Measurements from ENCODE around the gene SIK1.
"Not testable (repeated sequence)": the region's sequence is repeated elsewhere in the genome, so short reads cannot be mapped to it uniquely, and the experiment has no call there.

DNA sequence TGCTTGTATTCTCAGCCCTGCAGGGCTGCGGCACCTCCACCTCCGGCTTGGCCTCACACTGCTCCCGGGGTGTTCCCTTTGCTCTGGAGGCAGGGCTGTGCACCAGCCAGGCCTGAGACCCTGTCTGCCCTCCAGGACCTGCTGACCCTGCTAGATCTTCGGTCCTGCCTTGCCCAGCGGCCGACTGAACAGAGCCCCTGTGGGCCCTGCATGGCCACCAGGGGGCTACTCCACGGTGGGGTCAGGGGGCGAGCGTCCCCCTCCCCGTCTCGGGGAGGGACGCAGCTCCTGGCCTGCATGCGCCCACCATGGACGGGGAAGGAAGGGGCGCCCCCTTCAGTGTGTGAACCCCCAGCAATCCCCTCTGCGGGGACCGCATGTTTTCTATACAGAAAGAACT lies 36.0 kb upstream of the SIK1 start:
- TF ChIP-seq TAF1 (IDR thresholded peaks at IDR 0.05; ENCODE audit: borderline replicate concordance, low read depth, low read length); POLR2A (IDR thresholded peaks at IDR 0.05; ENCODE audit: low read depth, low read length); POLR2AphosphoS5 (IDR thresholded peaks at IDR 0.05; ENCODE audit: low read depth, low read length): not testable (repeated sequence)
